CD14-positive monocyte (primary cell): Measurements from ENCODE around the gene EPS8L1. TPM values are rescaled to one million over a fixed set of nuclear protein-coding genes. Genes with fewer than 3 reads are reported as not detected.

Experiments used
- DNase-seq, 3 donors: peaks; one replicate each; pipeline ENCODE4 v3.0.0-alpha.2; 2011 to 2022
- H2AFZ ChIP-seq: 2 replicates; pipeline ENCODE4 v1.6.0; 2012; ENCODE audit warnings: mild to moderate bottlenecking, low read depth, low read length, inconsistent platforms; ENCODE audit not compliant: insufficient read depth, poor library complexity, severe bottlenecking
- H3K27ac ChIP-seq, 2 donors: 1 replicate in 1 of 2; 2 replicates in 1 of 2; pipeline ENCODE4 v1.5.1; 2012 to 2013; ENCODE audit warnings: low read length in 2 of 2, control low read depth in 1 of 2, inconsistent platforms in 1 of 2, low read depth in 1 of 2, mild to moderate bottlenecking in 1 of 2
- H3K27me3 ChIP-seq, 2 donors: one replicate each; pipeline versions ENCODE4 v1.6.0 to v1.6.1; 2011 to 2013; ENCODE audit warnings: low read length in 2 of 2; ENCODE audit not compliant: control insufficient read depth in 2 of 2, insufficient read depth in 2 of 2
- H3K36me3 ChIP-seq, 2 donors: replicated peaks in 1 of 2; 1 replicate in 1 of 2; 2 replicates in 1 of 2; pipeline versions ENCODE4 v1.5.1 to v1.6.1; 2012 to 2013; ENCODE audit warnings: low read length in 2 of 2, control low read depth in 1 of 2, inconsistent platforms in 1 of 2, mild to moderate bottlenecking in 1 of 2; ENCODE audit not compliant: insufficient read depth in 2 of 2, control insufficient read depth in 1 of 2
- H3K4me1 ChIP-seq, 2 donors: 1 replicate in 1 of 2; 2 replicates in 1 of 2; pipeline versions ENCODE4 v1.5.1 to v1.6.1; 2012 to 2013; ENCODE audit warnings: low read length in 2 of 2, control low read depth in 1 of 2, inconsistent platforms in 1 of 2, mild to moderate bottlenecking in 1 of 2, moderate library complexity in 1 of 2; ENCODE audit not compliant: insufficient read depth in 2 of 2, control insufficient read depth in 1 of 2
- H3K4me2 ChIP-seq: replicated peaks from 2 replicates; pipeline ENCODE3; 2012; ENCODE audit warnings: low read length, moderate library complexity, mild to moderate bottlenecking; ENCODE audit not compliant: poor library complexity, severe bottlenecking; ENCODE audit errors: extremely low read depth
- H3K4me3 ChIP-seq, 3 experiments: fragments of 200-600 bp in 1 of 3; sonication (generic) in 1 of 3; replicated peaks in 1 of 3; 1 replicate in 2 of 3; 2 replicates in 1 of 3; pipeline ENCODE4 v1.5.1; 2011 to 2013; ENCODE audit warnings: low read length in 3 of 3, mild to moderate bottlenecking in 3 of 3, control low read depth in 2 of 3, low read depth in 2 of 3, inconsistent platforms in 1 of 3, moderate library complexity in 1 of 3
- H3K79me2 ChIP-seq: 2 replicates; pipeline ENCODE4 v1.6.0; 2012; ENCODE audit warnings: mild to moderate bottlenecking, control low read depth, inconsistent platforms, low read length, moderate library complexity; ENCODE audit not compliant: insufficient read depth
- H3K9ac ChIP-seq: 2 replicates; pipeline ENCODE4 v1.6.0; 2017; ENCODE audit warnings: low read length, mild to moderate bottlenecking; ENCODE audit not compliant: insufficient read depth, poor library complexity, severe bottlenecking
- H3K9me3 ChIP-seq, 2 donors: replicated peaks in 1 of 2; 1 replicate in 1 of 2; 2 replicates in 1 of 2; pipeline versions ENCODE4 v1.5.1 to v1.6.1; 2012 to 2013; ENCODE audit warnings: low read length in 2 of 2, control low read depth in 1 of 2; ENCODE audit not compliant: control insufficient read depth in 1 of 2, insufficient read depth in 1 of 2
- H4K20me1 ChIP-seq: 2 replicates; pipeline ENCODE4 v1.6.0; 2012; ENCODE audit warnings: mild to moderate bottlenecking, low read length, control low read depth, moderate library complexity; ENCODE audit not compliant: insufficient read depth
- H3K27ac Mint-ChIP-seq, 7 donors: one replicate each; pipeline ENCODE4 v1.8.0; 2020; ENCODE audit warnings: mild to moderate bottlenecking in 7 of 7, mixed read lengths in 7 of 7, moderate library complexity in 6 of 7, inconsistent platforms in 2 of 7
- H3K27me3 Mint-ChIP-seq, 3 donors: one replicate each; pipeline ENCODE4 v1.8.0; 2021 to 2022; ENCODE audit warnings: low read depth in 3 of 3, mild to moderate bottlenecking in 3 of 3, mixed read lengths in 3 of 3, moderate library complexity in 3 of 3, inconsistent platforms in 1 of 3
- H3K36me3 Mint-ChIP-seq, 2 donors: one replicate each; pipeline ENCODE4 v1.8.0; 2020; ENCODE audit warnings: mixed read lengths in 2 of 2, inconsistent platforms in 1 of 2, mild to moderate bottlenecking in 1 of 2
- H3K4me1 Mint-ChIP-seq: one replicate; pipeline ENCODE4 v1.8.0; 2020; ENCODE audit warnings: mild to moderate bottlenecking, mixed read lengths
- H3K4me3 Mint-ChIP-seq, 2 donors: one replicate each; pipeline ENCODE4 v1.8.0; 2020; ENCODE audit warnings: mild to moderate bottlenecking in 2 of 2, mixed read lengths in 2 of 2, moderate library complexity in 1 of 2
- H3K9me3 Mint-ChIP-seq, 7 donors: one replicate each; pipeline ENCODE4 v1.8.0; 2020 to 2022; ENCODE audit warnings: mixed read lengths in 7 of 7, mild to moderate bottlenecking in 6 of 7, moderate library complexity in 6 of 7, inconsistent platforms in 2 of 7
- WGBS: methylation state at CpG from one replicate; pipeline ENCODE4 v1.1.5; 2013; ENCODE audit warnings: missing lambda C conversion rate; ENCODE audit not compliant: insufficient coverage; 5-methylcytosine and 5-hydroxymethylcytosine counted together
- intact Hi-C, 2 donors: fragments of 100-400 bp; cut with micrococcal nuclease; formaldehyde crosslinking; loops; one replicate each; pipeline versions ENCODE4 v1.15.0 to v1.15.1; 2023
- polyA plus RNA-seq, 3 donors: library from polyadenylated mRNA; depleted of rRNA in 1 of 3; unstranded in 2 of 3; stranded (reverse) in 1 of 3; fragments of 300-500 nt in 2 of 3; fragments of >200 nt in 1 of 3; fragmentation: Illumina TruSeq in 2 of 3; gene quantifications; 1 replicate in 2 of 3; 2 replicates in 1 of 3; pipeline ENCODE4 v1.2.3, GENCODE V29; 2012 to 2021
- small RNA-seq: library from RNA; depleted of rRNA; stranded (forward); fragments of <200 nt; gene quantifications from one replicate; pipeline ENCODE3, GENCODE V24; 2012; ENCODE audit warnings: low read depth; ENCODE audit not compliant: insufficient read length
- TF ChIP-seq, protein P1 (sequence below): fragments of 200-600 bp; IDR thresholded peaks from one replicate; pipeline ENCODE4 v1.8.0; 2022; ENCODE audit warnings: antibody characterized with exemption, mild to moderate bottlenecking

Gene EPS8L1
- polyA plus RNA-seq, 3 donors: 1.5 to 5.0 (median 1.8) TPM

GRCh38 chr19:55136399-55137102 is 60.9 kb downstream of the EPS8L1 start:
- Mint-ChIP-seq H3K9me3 (peaks cover 0 to 4% (median 0%) of the 10 kb centered on the region in 7 donors), H3K36me3 (no peaks in the 10 kb centered on the region), H3K27ac (no peak overlapping the region), H3K27me3 (peaks cover 38 to 46% (median 42%) of the 10 kb centered on the region in 3 donors), H3K4me1 (peaks cover 16% of the 10 kb centered on the region), H3K4me3 (no peak overlapping the region)
- Histone ChIP-seq H4K20me1 (no peaks in the 10 kb centered on the region), H3K36me3 (no peaks in the 10 kb centered on the region), H3K9ac (no peak overlapping the region), H3K27me3 (peaks cover 0 to 11% of the 10 kb centered on the region in 2 donors), H3K79me2 (no peaks in the 10 kb centered on the region), H3K4me3 (no peak overlapping the region), H3K27ac (no peak overlapping the region), H3K4me1 (peaks cover 4 to 6% of the 10 kb centered on the region in 2 donors), H3K4me2 (no peak overlapping the region), H2AFZ (no peak overlapping the region), H3K9me3 (no peaks in the 10 kb centered on the region)
- 87% methylated on average over 12 of the region's 17 CpGs for WGBS
- TF ChIP-seq, protein P1, sequence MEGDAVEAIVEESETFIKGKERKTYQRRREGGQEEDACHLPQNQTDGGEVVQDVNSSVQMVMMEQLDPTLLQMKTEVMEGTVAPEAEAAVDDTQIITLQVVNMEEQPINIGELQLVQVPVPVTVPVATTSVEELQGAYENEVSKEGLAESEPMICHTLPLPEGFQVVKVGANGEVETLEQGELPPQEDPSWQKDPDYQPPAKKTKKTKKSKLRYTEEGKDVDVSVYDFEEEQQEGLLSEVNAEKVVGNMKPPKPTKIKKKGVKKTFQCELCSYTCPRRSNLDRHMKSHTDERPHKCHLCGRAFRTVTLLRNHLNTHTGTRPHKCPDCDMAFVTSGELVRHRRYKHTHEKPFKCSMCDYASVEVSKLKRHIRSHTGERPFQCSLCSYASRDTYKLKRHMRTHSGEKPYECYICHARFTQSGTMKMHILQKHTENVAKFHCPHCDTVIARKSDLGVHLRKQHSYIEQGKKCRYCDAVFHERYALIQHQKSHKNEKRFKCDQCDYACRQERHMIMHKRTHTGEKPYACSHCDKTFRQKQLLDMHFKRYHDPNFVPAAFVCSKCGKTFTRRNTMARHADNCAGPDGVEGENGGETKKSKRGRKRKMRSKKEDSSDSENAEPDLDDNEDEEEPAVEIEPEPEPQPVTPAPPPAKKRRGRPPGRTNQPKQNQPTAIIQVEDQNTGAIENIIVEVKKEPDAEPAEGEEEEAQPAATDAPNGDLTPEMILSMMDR: no peak
- intact Hi-C loops: no loop called here
- no peak for DNase-seq

Small RNA genes lying within 50 kb of the gene (small RNA-seq; reads per million reads assigned to genes)
- not detected for gene MIR7975

Other genes starting within 250 kb of the EPS8L1 start
- not detected for gene KIR2DS4, start 243.2 kb upstream of the EPS8L1 start, polyA plus RNA-seq
- under 1 TPM in 2 of 3 donors, not detected in 1; 0.04 to 0.15 TPM for gene KIR3DL2, start 225.4 kb upstream of the EPS8L1 start, polyA plus RNA-seq
- 100 to 1,000 TPM; 147 to 239 (median 173) TPM for gene FCAR, start 201.6 kb upstream of the EPS8L1 start, polyA plus RNA-seq
- under 1 TPM in 2 of 3 donors, not detected in 1; 0.20 to 0.43 TPM for gene NCR1, start 169.7 kb upstream of the EPS8L1 start, polyA plus RNA-seq
- not detected for gene NLRP7, start 128.3 kb upstream of the EPS8L1 start, polyA plus RNA-seq
- under 1 TPM; 0.24 to 0.91 (median 0.61) TPM for gene NLRP2, start 109.5 kb upstream of the EPS8L1 start, polyA plus RNA-seq
- 1 to 10 TPM in 1 of 3 donors, under 1 TPM in 2; 0.03 to 1.1 (median 0.14) TPM for gene GP6, start 37.6 kb upstream of the EPS8L1 start, polyA plus RNA-seq
- gene RDH13, start 12.7 kb upstream of the EPS8L1 start, polyA plus RNA-seq: 1 to 10 TPM; 1.6 to 4.0 (median 2.3) TPM
- 100 to 1,000 TPM in 1 of 3 donors, 1 to 10 TPM in 2; 2.1 to 206 (median 2.6) TPM for gene PPP1R12C, start 41.8 kb downstream of the EPS8L1 start, polyA plus RNA-seq
- gene TNNT1, start 73.3 kb downstream of the EPS8L1 start, polyA plus RNA-seq: 10 to 100 TPM in 1 of 3 donors, 1 to 10 TPM in 2; 9.4 to 41.9 (median 9.8) TPM
- 1 to 10 TPM in 1 of 3 donors, not detected in 2; 1.2 TPM for gene TNNI3, start 81.9 kb downstream of the EPS8L1 start, polyA plus RNA-seq
- under 1 TPM in 1 of 3 donors, not detected in 2; 0.19 TPM for gene DNAAF3, start 90.7 kb downstream of the EPS8L1 start, polyA plus RNA-seq
- not detected for gene SYT5, start 104.4 kb downstream of the EPS8L1 start, polyA plus RNA-seq
- under 1 TPM in 2 of 3 donors, not detected in 1; 0.08 to 0.53 TPM for gene PTPRH, start 133.6 kb downstream of the EPS8L1 start, polyA plus RNA-seq
- gene TMEM86B, start 152.9 kb downstream of the EPS8L1 start, polyA plus RNA-seq: 10 to 100 TPM in 1 of 3 donors, under 1 TPM in 2; 0.16 to 10.7 (median 0.38) TPM
- 10 to 100 TPM; 16.9 to 91.3 (median 22.0) TPM for gene PPP6R1, start 183.1 kb downstream of the EPS8L1 start, polyA plus RNA-seq
- 10 to 100 TPM; 12.3 to 17.0 (median 15.3) TPM for gene HSPBP1, start 204.2 kb downstream of the EPS8L1 start, polyA plus RNA-seq
- gene BRSK1, start 208.1 kb downstream of the EPS8L1 start, polyA plus RNA-seq: not detected
- gene TMEM150B, start 249.5 kb downstream of the EPS8L1 start, polyA plus RNA-seq: 10 to 100 TPM; 10.1 to 65.6 (median 11.2) TPM